ENCODE data around the gene FNDC11.

- TF ChIP-seq CTCF (IDR thresholded peaks at IDR 0.05) (no peak), POLR2A (IDR thresholded peaks at IDR 0.05) (no peak)
Measured at GRCh38 chr20:63553933-63554290, at the start of gene FNDC11.
